GM12891 (cell line): ENCODE results near the gene KCNMA1.

Experiments used
- PAX5 ChIP-seq: IDR thresholded peaks from 2 replicates; pipeline ENCODE4 v1.6.1; 2011; ENCODE audit warnings: low read length, moderate library complexity, mild to moderate bottlenecking; ENCODE audit not compliant: insufficient read depth, severe bottlenecking
- POLR2A ChIP-seq: IDR thresholded peaks from 2 replicates; pipeline ENCODE4 v1.6.1; 2011; ENCODE audit warnings: low read depth, low read length, control low read depth
- POLR2AphosphoS5 ChIP-seq: IDR thresholded peaks from 2 replicates; pipeline ENCODE4 v1.6.1; 2011; ENCODE audit warnings: low read depth, low read length, control low read depth
- POU2F2 ChIP-seq: IDR thresholded peaks from 2 replicates; pipeline ENCODE4 v1.6.1; 2011; ENCODE audit warnings: low read depth, mild to moderate bottlenecking, control low read depth, low read length, moderate library complexity
- SPI1 ChIP-seq: IDR thresholded peaks from 2 replicates; pipeline ENCODE4 v1.6.1; 2011; ENCODE audit warnings: low read depth, low read length, control low read depth

GRCh38 chr10:76882796-76883195, 754.8 kb downstream of the KCNMA1 start:
- TF ChIP-seq POLR2AphosphoS5 (no peak), POLR2A (no peak), POU2F2 (no peak), SPI1 (no peak), PAX5 (no peak)
